Neuronal stem cell (in vitro differentiated cells): ENCODE data around the gene FBXL3.

Experiments used
- DNase-seq: peaks from one replicate; pipeline ENCODE4 v3.0.0-alpha.2; 2013; ENCODE audit warnings: low spot score
- H2AFZ ChIP-seq: one replicate; pipeline ENCODE4 v1.6.1; 2013; ENCODE audit warnings: mild to moderate bottlenecking, low read length, inconsistent platforms
- H2AK5ac ChIP-seq: 2 replicates; pipeline ENCODE4 v1.6.1; 2013; ENCODE audit warnings: low read depth, mild to moderate bottlenecking, inconsistent platforms, low read length, moderate library complexity, mixed read lengths
- H2BK120ac ChIP-seq: 2 replicates; pipeline ENCODE4 v1.6.1; 2013; ENCODE audit warnings: low read depth, mild to moderate bottlenecking, inconsistent platforms, low read length, moderate library complexity, mixed read lengths
- H2BK12ac ChIP-seq: one replicate; pipeline ENCODE4 v1.6.1; 2013; ENCODE audit warnings: low read length, inconsistent platforms
- H2BK15ac ChIP-seq: 2 replicates; pipeline ENCODE4 v1.6.1; 2013; ENCODE audit warnings: mild to moderate bottlenecking, low read length, inconsistent platforms, mixed read lengths
- H2BK5ac ChIP-seq: one replicate; pipeline ENCODE4 v1.6.1; 2013; ENCODE audit warnings: inconsistent platforms, mild to moderate bottlenecking, low read length, moderate library complexity
- H3K14ac ChIP-seq: one replicate; pipeline ENCODE4 v1.6.1; 2013; ENCODE audit warnings: low read length, inconsistent platforms
- H3K18ac ChIP-seq: 2 replicates; pipeline ENCODE4 v1.6.1; 2013; ENCODE audit warnings: low read length, inconsistent platforms
- H3K23ac ChIP-seq: 2 replicates; pipeline ENCODE4 v1.6.1; 2013; ENCODE audit warnings: low read depth, mild to moderate bottlenecking, mixed read lengths, low read length, inconsistent platforms; ENCODE audit not compliant: poor library complexity
- H3K27ac ChIP-seq: replicated peaks from 3 replicates; pipeline ENCODE4 v1.5.1; 2013; ENCODE audit warnings: low read length, inconsistent platforms
- H3K27me3 ChIP-seq, 3 experiments: 2 replicates each; pipeline ENCODE4 v1.6.1; 2013; ENCODE audit warnings: low read length in 3 of 3, mild to moderate bottlenecking in 2 of 3, inconsistent platforms in 1 of 3, low read depth in 1 of 3, mixed read lengths in 1 of 3, moderate library complexity in 1 of 3; ENCODE audit not compliant: control insufficient read depth in 3 of 3, insufficient read depth in 3 of 3
- H3K36me3 ChIP-seq, 2 donors: replicated peaks in 1 of 2; 2 replicates each; pipeline ENCODE4 v1.6.1; 2013; ENCODE audit warnings: low read length in 2 of 2; ENCODE audit not compliant: control insufficient read depth in 2 of 2, insufficient read depth in 2 of 2
- H3K4ac ChIP-seq: 2 replicates; pipeline ENCODE4 v1.6.1; 2013; ENCODE audit warnings: inconsistent platforms, mild to moderate bottlenecking, low read length, moderate library complexity
- H3K4me1 ChIP-seq, 2 donors: 1 replicate in 1 of 2; 2 replicates in 1 of 2; pipeline ENCODE4 v1.6.1; 2013; ENCODE audit warnings: low read length in 2 of 2, low read depth in 1 of 2; ENCODE audit not compliant: control insufficient read depth in 2 of 2, insufficient read depth in 1 of 2
- H3K4me2 ChIP-seq: one replicate; pipeline ENCODE4 v1.6.1; 2013; ENCODE audit warnings: mild to moderate bottlenecking, low read length, inconsistent platforms; ENCODE audit not compliant: insufficient read depth, poor library complexity, severe bottlenecking
- H3K4me3 ChIP-seq, 2 donors: 2 replicates each; pipeline ENCODE4 v1.5.1; 2013; ENCODE audit warnings: low read length in 2 of 2, mild to moderate bottlenecking in 2 of 2, inconsistent platforms in 1 of 2, moderate library complexity in 1 of 2
- H3K79me1 ChIP-seq: one replicate; pipeline ENCODE4 v1.6.1; 2013; ENCODE audit warnings: low read depth, mild to moderate bottlenecking, inconsistent platforms, low read length, moderate library complexity
- H3K9ac ChIP-seq: one replicate; pipeline ENCODE4 v1.6.1; 2013; ENCODE audit warnings: mild to moderate bottlenecking, low read depth, low read length, inconsistent platforms; ENCODE audit not compliant: poor library complexity
- H3K9me3 ChIP-seq, 2 donors: replicated peaks in 1 of 2; 2 replicates each; pipeline versions ENCODE3 to v1.6.1; 2013; ENCODE audit warnings: low read length in 2 of 2, mild to moderate bottlenecking in 2 of 2, inconsistent platforms in 1 of 2, low read depth in 1 of 2, mixed read lengths in 1 of 2, moderate library complexity in 1 of 2; ENCODE audit not compliant: control insufficient read depth in 2 of 2, insufficient read depth in 1 of 2
- H4K8ac ChIP-seq: one replicate; pipeline ENCODE4 v1.6.1; 2013; ENCODE audit warnings: low read depth, mild to moderate bottlenecking, inconsistent platforms, low read length, moderate library complexity
- H4K91ac ChIP-seq: one replicate; pipeline ENCODE4 v1.6.1; 2013; ENCODE audit warnings: low read length, low read depth, mild to moderate bottlenecking, inconsistent platforms; ENCODE audit not compliant: poor library complexity
- WGBS, 2 donors: extraction: QIAGEN DNeasy Blood & Tissue Kit; methylation state at CpG; one replicate each; pipeline ENCODE4 v1.1.7; 2013; ENCODE audit warnings: missing lambda C conversion rate in 2 of 2, mixed read lengths in 1 of 2; ENCODE audit not compliant: insufficient read length in 2 of 2, insufficient replicate concordance in 1 of 2; ENCODE audit errors: extremely low coverage in 2 of 2; 5-methylcytosine and 5-hydroxymethylcytosine counted together

Gene FBXL3

DNA sequence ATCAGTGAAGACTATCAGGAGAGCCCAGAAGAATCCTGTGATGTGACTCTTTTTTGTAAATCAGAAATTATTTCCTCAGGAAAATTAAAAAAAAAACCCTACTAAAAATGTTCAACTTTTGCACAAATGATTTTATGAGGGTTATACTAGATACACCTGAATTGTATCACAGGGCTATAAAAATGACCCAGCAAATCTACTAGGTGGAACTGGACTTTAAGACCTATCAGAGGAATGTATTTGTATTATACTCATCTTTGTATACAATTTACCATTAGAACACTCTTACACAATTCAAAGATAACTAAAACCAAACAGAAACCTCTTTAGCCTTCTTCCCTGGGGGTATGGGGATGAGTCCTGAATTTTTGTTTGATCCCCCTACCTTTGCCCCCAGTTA, 7.2 kb downstream of the FBXL3 start:
- Histone ChIP-seq H2BK120ac (no peak overlapping the region), H3K9me3 (no peaks in the 10 kb centered on the region), H3K4me3 (no peak overlapping the region), H3K4me1 (no peaks in the 10 kb centered on the region), H2AK5ac (no peak overlapping the region), H3K27me3 (no peaks in the 10 kb centered on the region), H3K4ac (no peak overlapping the region), H3K14ac (no peak overlapping the region), H2BK12ac (no peak overlapping the region), H4K91ac (no peak overlapping the region), H2BK15ac (no peak overlapping the region), H2AFZ (no peak overlapping the region), H3K79me1 (peaks cover 5% of the 10 kb centered on the region), H2BK5ac (no peak overlapping the region), H3K4me2 (no peak overlapping the region), H3K18ac (no peak overlapping the region), H4K8ac (no peak overlapping the region), H3K27ac (no peak overlapping the region), H3K23ac (no peak overlapping the region), H3K9ac (no peak overlapping the region), H3K36me3 (peaks cover 3 to 91% of the 10 kb centered on the region in 2 donors)
- DNase-seq = no peak

DNA sequence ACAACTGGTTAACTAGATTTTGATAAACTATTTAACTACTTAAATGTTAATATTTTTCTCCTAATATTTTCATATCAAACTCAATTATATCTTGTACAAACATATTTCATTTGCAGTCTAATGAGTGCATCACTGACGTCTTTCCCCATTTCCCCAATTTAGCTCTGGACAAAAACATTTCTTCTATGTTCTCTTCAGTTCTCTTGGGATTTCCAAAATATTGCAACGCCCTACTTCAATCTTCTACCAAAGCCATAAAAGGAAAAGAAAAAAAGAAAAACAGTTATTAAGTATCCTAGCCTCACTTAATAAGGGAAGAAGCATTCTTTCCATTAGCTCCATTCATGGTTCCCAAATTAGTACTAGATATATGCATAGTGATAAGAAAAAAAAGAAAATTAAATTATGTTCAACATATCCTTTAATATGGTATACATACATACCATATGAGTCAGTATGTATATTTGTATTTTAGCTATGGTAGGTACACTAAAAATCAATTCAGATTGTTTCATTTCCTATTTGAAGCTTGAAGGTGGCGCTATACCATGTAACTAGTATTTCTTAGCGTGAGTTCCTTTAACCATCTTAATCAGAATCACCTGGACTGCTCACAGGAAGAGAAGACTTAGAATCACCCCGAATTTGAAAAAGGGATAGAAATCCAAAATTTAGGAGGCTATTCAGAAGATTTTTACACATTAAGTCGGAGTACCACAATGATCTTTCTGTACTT, 9.9 kb downstream of the FBXL3 start:
- Histone ChIP-seq H3K23ac (no peak overlapping the region), H3K27me3 (no peaks in the 10 kb centered on the region), H2AK5ac (no peak overlapping the region), H3K18ac (no peak overlapping the region), H2AFZ (no peak overlapping the region), H2BK12ac (no peak overlapping the region), H3K4ac (no peak overlapping the region), H3K27ac (no peak overlapping the region), H3K14ac (no peak overlapping the region), H3K9me3 (no peaks in the 10 kb centered on the region), H3K36me3 (peaks cover 11 to 99% of the 10 kb centered on the region in 2 donors), H2BK15ac (no peak overlapping the region), H3K4me3 (no peak overlapping the region), H4K91ac (no peak overlapping the region), H3K79me1 (no peaks in the 10 kb centered on the region), H3K9ac (no peak overlapping the region), H3K4me1 (no peaks in the 10 kb centered on the region), H2BK5ac (no peak overlapping the region), H3K4me2 (no peak overlapping the region), H2BK120ac (no peak overlapping the region), H4K8ac (no peak overlapping the region)
- WGBS, 2 donors = no CpG with 5 or more reads among the region's 6 CpGs
- no peak for DNase-seq

DNA sequence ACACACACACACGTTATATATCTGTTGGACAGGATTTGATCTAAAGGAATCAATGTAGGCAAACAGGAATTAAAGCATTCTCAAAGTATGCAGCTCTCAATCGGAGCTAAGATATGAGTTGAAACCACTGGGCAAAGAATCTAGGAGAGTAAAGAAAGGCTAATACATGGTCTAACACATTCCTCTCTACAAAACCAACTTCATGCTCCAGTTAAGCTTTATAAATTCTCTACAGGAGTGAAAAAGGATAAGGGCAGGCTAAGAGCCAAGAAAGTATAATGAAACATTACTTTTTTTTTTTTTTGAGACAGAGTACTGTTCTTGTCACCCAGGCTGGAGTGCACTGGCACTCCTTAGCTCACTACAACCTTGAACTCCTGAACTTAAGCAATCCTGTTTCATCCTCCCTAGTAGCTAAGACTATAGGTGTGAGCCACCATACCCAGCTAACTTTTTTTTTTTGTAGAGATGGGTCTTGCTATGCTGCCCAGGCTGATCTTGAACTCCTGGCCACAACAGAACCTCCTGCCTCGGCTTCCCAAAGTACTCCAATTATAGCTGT, 10.6 kb downstream of the FBXL3 start:
- H2BK120ac ChIP-seq = no peak overlapping the region
- no peak overlapping the region for H2AFZ ChIP-seq
- no peak overlapping the region for H2BK5ac ChIP-seq
- H2BK15ac ChIP-seq = no peak overlapping the region
- peaks cover 14 to 99% of the 10 kb centered on the region in 2 donors for H3K36me3 ChIP-seq
- no peak overlapping the region for H3K18ac ChIP-seq
- H2AK5ac ChIP-seq = no peak overlapping the region
- H3K27me3 ChIP-seq = no peaks in the 10 kb centered on the region
- H4K91ac ChIP-seq = no peak overlapping the region
- H3K9me3 ChIP-seq = no peaks in the 10 kb centered on the region
- no peak overlapping the region for H3K4me2 ChIP-seq
- H3K9ac ChIP-seq = no peak overlapping the region
- no peaks in the 10 kb centered on the region for H3K4me1 ChIP-seq
- no peaks in the 10 kb centered on the region for H3K79me1 ChIP-seq
- no peak overlapping the region for H3K27ac ChIP-seq
- H3K23ac ChIP-seq = no peak overlapping the region
- no CpG with 5 or more reads among the region's 3 CpGs for WGBS, 2 donors
- no peak for DNase-seq
- no peak overlapping the region for H3K14ac ChIP-seq
- H4K8ac ChIP-seq = no peak overlapping the region
- H2BK12ac ChIP-seq = no peak overlapping the region
- no peak overlapping the region for H3K4me3 ChIP-seq
- H3K4ac ChIP-seq = no peak overlapping the region

DNA sequence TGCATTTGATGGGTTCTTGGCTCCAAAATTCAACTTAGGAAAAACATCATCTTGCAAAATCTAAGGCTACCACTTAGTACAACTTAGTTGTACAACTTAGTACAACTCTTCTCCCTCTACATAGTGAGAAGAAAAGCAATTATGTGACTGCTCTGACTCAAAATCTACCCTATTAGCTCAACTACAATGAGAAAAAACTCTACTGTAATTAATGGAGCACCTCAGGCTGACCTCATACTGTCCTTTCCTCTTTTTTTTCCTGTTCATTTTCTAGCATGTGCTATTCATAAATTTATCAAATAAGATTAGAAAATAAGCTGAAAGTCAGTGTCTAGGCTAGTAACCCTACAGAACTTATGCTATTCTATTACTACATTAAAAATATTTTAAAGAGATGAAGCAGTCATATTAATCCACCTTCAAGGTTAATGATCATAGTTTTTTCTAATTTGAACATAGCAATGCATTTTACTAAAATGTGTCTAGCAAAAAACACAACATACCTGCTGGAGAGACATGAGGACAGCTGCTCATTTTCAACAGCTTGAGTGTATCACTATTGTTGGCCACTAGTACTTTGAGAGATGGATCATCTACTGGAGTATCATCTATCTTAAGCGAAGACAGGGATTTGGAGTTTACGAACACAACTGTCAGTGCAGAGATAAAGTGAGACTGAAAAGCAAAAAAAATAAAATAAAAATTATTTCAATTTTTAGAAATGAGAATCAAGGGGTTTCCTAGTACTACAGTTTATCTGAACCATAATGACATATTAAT, 11.9 kb downstream of the FBXL3 start:
- peaks cover 15 to 99% of the 10 kb centered on the region in 2 donors for H3K36me3 ChIP-seq
- no peak overlapping the region for H2BK12ac ChIP-seq
- H3K14ac ChIP-seq = no peak overlapping the region
- no peak for DNase-seq
- no peak overlapping the region for H4K91ac ChIP-seq
- H2AK5ac ChIP-seq = no peak overlapping the region
- H3K23ac ChIP-seq = no peak overlapping the region
- H2BK15ac ChIP-seq = no peak overlapping the region
- no peak overlapping the region for H3K18ac ChIP-seq
- no peaks in the 10 kb centered on the region for H3K9me3 ChIP-seq
- no peaks in the 10 kb centered on the region for H3K27me3 ChIP-seq
- H3K4me1 ChIP-seq = no peaks in the 10 kb centered on the region
- no peaks in the 10 kb centered on the region for H3K79me1 ChIP-seq
- no peak overlapping the region for H4K8ac ChIP-seq
- no peak overlapping the region for H3K4ac ChIP-seq
- H2BK120ac ChIP-seq = no peak overlapping the region
- H3K4me2 ChIP-seq = no peak overlapping the region
- H3K4me3 ChIP-seq = no peak overlapping the region
- H2BK5ac ChIP-seq = no peak overlapping the region
- no peak overlapping the region for H2AFZ ChIP-seq
- no CpG with 5 or more reads among the region's 2 CpGs for WGBS, 2 donors
- H3K27ac ChIP-seq = no peak overlapping the region
- H3K9ac ChIP-seq = no peak overlapping the region
